Dendritic cell treated with granulocyte-macrophage colony-stimulating factor and Interleukin-4, amounts not matched to agents 40 ng/mL and 50 ng/mL, for 4 days (primary cell): ENCODE results near the gene CIT.
"Not testable (repeated sequence)": the region's sequence is repeated elsewhere in the genome, so short reads cannot be mapped to it uniquely, and the experiment has no call there.

ENCODE experiments used
- H3K27ac Mint-ChIP-seq: one replicate; pipeline ENCODE4 v1.8.0; 2022; ENCODE audit warnings: mild to moderate bottlenecking, mixed read lengths
- H3K27me3 Mint-ChIP-seq: one replicate; pipeline ENCODE4 v1.8.0; 2022; ENCODE audit warnings: mild to moderate bottlenecking, mixed read lengths
- H3K36me3 Mint-ChIP-seq: one replicate; pipeline ENCODE4 v1.8.0; 2022; ENCODE audit warnings: low read depth, mixed read lengths
- H3K4me1 Mint-ChIP-seq: one replicate; pipeline ENCODE4 v1.8.0; 2022; ENCODE audit warnings: low read depth, mixed read lengths
- H3K4me3 Mint-ChIP-seq: one replicate; pipeline ENCODE4 v1.8.0; 2022; ENCODE audit warnings: mild to moderate bottlenecking, moderate library complexity, mixed read lengths
- H3K9me3 Mint-ChIP-seq: one replicate; pipeline ENCODE4 v1.8.0; 2022; ENCODE audit warnings: mixed read lengths
- intact Hi-C: fragments of 100-400 bp; cut with micrococcal nuclease; formaldehyde crosslinking; loops from one replicate; pipeline ENCODE4 v1.15.0; 2022

CIT gene

DNA sequence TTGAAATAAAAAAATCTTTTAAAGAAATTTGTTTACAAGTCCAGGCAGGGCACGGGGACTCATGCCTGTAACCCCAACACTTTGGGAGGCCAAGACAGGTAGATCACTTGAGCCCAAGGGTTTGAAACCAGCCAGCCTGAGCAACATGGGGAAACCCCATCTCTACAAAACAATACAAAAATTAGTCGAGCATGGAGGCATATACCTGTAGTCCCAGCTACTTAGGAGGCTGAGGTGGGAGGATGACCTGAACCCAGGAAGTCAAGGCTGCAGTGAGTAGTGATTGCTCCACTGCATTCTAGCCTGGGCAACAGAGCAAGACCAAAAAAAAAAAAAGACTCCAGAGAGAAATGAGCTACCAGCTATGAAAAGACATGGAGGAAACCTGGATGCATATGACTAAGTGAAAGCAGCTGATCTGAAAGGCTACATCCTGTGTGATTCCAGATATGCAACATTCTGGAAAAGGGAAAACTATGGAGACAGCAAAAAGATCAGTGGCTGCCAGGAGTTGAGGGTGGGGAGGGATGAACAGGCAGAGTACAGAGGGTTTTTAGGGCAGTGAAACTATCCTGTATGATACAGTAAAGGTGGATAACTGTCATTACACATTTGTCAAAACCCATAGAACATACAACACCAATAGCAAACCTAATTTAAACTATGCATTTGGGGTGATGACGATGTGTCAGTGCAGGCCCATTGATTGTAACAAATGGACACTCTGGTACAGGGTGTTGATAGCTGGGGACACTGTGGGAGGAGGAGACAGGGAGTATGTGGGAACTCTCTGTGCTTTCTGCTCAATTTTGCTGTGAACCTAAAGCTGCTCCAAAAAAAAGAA, 149.3 kb downstream of the CIT start:
- no peaks in the 10 kb centered on the region for H3K9me3 Mint-ChIP-seq
- peaks cover 6% of the 10 kb centered on the region for H3K4me1 Mint-ChIP-seq
- H3K27me3 Mint-ChIP-seq, result no peaks in the 10 kb centered on the region
- no peaks in the 10 kb centered on the region for H3K36me3 Mint-ChIP-seq
- intact Hi-C loops, result no loop called here
- H3K4me3 Mint-ChIP-seq, result no peak overlapping the region
- no peak overlapping the region for H3K27ac Mint-ChIP-seq

DNA sequence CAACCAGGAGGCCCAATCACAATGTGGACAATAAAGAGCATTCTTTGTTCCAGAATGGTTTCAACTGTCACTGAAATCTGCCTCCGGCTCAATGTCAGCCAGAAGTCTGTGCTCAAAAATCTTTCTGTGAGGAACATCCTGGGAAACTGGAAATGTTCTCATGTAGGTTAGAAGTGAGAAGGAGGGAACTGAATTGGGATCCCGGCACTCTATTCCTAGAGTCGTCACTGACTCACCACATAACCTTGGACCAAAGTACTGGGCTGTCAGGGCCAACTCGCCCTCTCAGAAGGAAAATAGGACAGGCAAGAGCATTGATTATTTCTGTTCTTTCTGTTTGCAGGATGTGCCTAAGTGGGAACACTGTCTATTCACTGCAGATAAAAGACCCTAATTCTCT, 151.6 kb downstream of the CIT start:
- no peaks in the 10 kb centered on the region for H3K27me3 Mint-ChIP-seq
- H3K36me3 Mint-ChIP-seq, result no peaks in the 10 kb centered on the region
- no peaks in the 10 kb centered on the region for H3K9me3 Mint-ChIP-seq
- no peak overlapping the region for H3K27ac Mint-ChIP-seq
- no peaks in the 10 kb centered on the region for H3K4me1 Mint-ChIP-seq
- no peak overlapping the region for H3K4me3 Mint-ChIP-seq
- intact Hi-C loops, result no loop called here

DNA sequence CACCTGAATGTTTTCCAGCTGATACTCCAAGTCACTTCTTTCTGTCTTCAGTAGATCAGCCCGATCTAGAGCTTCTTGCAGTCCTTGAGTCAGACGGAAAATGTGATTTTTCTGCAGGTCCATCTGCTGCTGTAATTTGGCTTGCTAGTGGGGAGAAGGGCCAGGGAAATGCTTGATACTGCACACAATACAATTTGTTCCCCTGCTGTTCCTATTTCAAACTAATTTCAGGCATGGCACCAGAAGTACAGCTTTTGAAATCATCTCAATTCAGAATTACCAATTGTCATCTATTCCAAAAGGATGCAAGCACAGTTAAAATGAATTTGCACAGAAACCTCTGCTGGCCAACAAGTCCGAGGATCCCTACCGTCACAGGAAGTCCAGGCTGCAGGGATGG, 155.8 kb downstream of the CIT start:
- H3K4me3 Mint-ChIP-seq, result no peak overlapping the region
- no peaks in the 10 kb centered on the region for H3K27me3 Mint-ChIP-seq
- H3K27ac Mint-ChIP-seq, result no peak overlapping the region
- no peaks in the 10 kb centered on the region for H3K9me3 Mint-ChIP-seq
- intact Hi-C loops, result no loop called here
- peaks cover 9% of the 10 kb centered on the region for H3K36me3 Mint-ChIP-seq
- no peaks in the 10 kb centered on the region for H3K4me1 Mint-ChIP-seq

DNA sequence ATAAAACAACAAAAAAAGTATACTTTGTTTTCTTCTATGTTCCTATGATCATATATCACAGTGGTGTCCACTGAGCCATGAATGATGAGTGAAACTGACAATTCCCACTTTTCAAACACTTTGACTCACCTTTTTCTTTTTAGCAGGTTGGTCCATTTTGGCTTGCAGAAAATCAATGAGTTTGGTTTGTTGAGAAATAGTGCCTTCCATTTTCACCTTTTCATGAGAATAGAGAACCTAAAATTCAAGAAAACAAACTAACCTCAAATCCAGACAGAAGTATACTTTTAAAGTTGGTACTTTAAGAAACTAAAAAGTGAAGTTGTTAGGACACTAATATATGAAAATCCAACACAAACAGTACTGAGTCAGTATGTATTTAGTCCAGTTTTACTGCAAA, 156.8 kb downstream of the CIT start:
- no peak overlapping the region for H3K27ac Mint-ChIP-seq
- H3K4me1 Mint-ChIP-seq, result no peaks in the 10 kb centered on the region
- H3K27me3 Mint-ChIP-seq, result no peaks in the 10 kb centered on the region
- intact Hi-C loops, result no loop called here
- no peaks in the 10 kb centered on the region for H3K9me3 Mint-ChIP-seq
- no peak overlapping the region for H3K4me3 Mint-ChIP-seq
- H3K36me3 Mint-ChIP-seq, result peaks cover 12% of the 10 kb centered on the region

DNA sequence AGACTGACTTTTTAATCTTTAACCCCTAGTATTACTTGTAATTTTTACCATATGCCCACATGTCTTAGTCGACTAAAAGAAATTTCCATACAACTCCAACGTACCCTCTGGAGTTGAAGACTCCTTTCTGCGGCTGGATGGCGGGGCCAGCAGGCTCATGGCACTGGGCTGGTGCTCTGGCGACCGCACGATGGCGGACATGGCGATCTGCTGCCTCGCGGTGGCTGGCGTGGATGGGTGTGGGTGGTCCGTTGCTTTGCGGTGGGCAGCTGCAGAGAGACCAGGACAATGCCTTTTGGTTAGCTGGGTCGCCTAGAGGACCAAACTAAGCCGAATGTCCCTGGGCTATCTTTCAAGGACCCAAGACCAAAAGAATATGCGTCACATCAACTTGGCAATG, 159.0 kb downstream of the CIT start:
- no peak overlapping the region for H3K4me3 Mint-ChIP-seq
- H3K27ac Mint-ChIP-seq, result no peak overlapping the region
- H3K9me3 Mint-ChIP-seq, result no peaks in the 10 kb centered on the region
- intact Hi-C loops, result no loop called here
- peaks cover 16% of the 10 kb centered on the region for H3K36me3 Mint-ChIP-seq
- no peaks in the 10 kb centered on the region for H3K4me1 Mint-ChIP-seq
- H3K27me3 Mint-ChIP-seq, result no peaks in the 10 kb centered on the region

DNA sequence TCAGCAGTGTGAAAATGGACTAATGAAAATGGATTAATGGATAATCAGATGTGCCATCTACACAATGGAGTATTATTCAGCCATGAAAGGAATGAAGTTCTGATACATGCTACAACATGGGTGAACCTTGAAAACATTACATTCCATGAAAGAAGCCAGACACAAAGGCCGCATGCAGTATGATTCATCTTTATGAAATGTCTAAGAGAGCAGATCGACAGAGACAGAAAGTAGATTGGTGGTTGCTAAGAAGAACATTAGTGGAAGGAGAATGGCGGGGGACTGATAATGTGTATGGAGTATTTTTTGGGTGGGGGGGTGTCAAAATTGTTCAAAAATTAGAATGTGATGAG, 161.9 kb downstream of the CIT start:
- Mint-ChIP-seq H3K36me3 (peaks cover 23% of the 10 kb centered on the region), H3K4me1 (no peaks in the 10 kb centered on the region), H3K27ac (no peak overlapping the region), H3K9me3 (no peaks in the 10 kb centered on the region), H3K27me3 (no peaks in the 10 kb centered on the region), H3K4me3 (no peak overlapping the region)
- intact Hi-C loops, result no loop called here

DNA sequence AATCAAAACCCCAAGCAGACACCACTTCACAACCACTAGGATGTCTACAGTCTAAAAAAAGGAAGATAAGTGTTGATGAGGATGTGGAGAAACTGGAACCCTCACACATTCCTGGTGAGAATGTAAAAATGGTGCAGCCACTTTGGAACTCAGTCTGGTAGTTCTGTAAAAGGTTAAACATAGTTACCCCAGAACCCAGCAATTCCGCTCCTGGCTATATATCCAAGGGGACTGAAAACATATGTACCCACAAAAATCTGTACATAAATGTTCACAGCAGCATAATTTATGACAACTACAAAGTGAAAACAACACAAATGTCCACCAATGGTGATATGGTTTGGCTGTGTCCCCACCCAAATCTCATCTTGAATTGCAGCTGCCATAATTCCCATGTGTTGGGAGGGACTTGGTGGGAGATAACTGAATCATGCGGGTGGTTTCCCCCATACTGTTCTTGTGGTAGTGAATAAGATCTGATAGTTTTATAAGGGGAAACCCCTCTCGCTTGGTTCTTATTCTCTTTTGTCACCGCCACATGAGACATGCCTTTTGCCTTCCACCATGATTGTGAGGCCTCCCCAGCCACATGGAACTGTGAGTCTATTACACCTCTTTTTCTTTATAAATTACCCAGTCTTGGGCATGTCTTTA, 162.4 kb downstream of the CIT start:
- no peaks in the 10 kb centered on the region for H3K4me1 Mint-ChIP-seq
- intact Hi-C loops, result no loop called here
- no peaks in the 10 kb centered on the region for H3K9me3 Mint-ChIP-seq
- peaks cover 24% of the 10 kb centered on the region for H3K36me3 Mint-ChIP-seq
- no peak overlapping the region for H3K27ac Mint-ChIP-seq
- H3K27me3 Mint-ChIP-seq, result no peaks in the 10 kb centered on the region
- no peak overlapping the region for H3K4me3 Mint-ChIP-seq

DNA sequence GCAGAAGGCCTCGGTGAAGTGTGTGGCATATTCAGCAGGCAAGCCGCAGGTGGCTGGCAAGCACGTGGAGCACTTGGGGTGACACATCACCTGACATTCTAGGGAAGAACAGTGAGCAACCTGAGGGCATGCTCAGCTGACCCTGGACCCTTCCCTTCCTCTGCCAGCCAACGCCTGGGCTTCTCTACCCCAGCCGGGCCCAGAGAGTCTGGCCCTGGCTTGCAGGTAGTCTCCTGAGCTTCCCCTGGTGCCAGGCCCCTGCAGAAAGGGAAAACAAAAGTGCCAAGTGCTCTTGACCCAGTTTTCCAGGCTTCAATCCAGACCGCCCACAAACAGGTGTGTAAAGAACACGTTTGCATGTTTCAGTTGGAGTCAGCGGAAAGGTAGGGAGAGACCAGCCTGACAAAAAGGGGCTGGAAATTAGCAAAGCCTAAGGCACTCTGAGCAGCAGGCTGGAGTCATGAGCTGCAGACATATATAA, 163.5 kb downstream of the CIT start:
- peaks cover 22% of the 10 kb centered on the region for H3K36me3 Mint-ChIP-seq
- H3K27me3 Mint-ChIP-seq, result no peaks in the 10 kb centered on the region
- H3K9me3 Mint-ChIP-seq, result no peaks in the 10 kb centered on the region
- H3K27ac Mint-ChIP-seq, result no peak overlapping the region
- H3K4me1 Mint-ChIP-seq, result no peaks in the 10 kb centered on the region
- H3K4me3 Mint-ChIP-seq, result no peak overlapping the region
- intact Hi-C loops, result no loop called here

DNA sequence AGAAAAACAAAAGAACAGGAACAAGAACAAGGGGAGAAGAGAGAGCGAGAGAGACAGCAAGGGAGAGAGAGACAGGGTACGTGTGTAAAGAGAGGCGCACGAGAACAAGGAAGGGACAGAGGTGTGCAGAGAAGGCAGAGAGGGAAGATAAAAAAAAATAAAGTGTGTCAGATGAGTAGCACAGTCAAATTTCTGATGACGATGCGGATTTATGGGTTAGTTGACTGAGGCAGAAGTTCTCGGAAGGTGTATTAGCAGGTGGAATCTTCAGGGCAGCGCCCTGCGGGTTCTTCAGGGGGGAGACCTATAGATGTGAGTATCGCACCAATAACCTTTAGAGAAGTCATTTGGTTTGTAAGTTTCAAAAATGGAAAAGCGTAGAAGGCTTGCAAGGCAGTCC, 164.4 kb downstream of the CIT start:
- intact Hi-C loops, result no loop called here
- H3K4me1 Mint-ChIP-seq, result no peaks in the 10 kb centered on the region
- no peaks in the 10 kb centered on the region for H3K9me3 Mint-ChIP-seq
- H3K4me3 Mint-ChIP-seq, result no peak overlapping the region
- H3K36me3 Mint-ChIP-seq, result peaks cover 25% of the 10 kb centered on the region
- H3K27me3 Mint-ChIP-seq, result no peaks in the 10 kb centered on the region
- H3K27ac Mint-ChIP-seq, result no peak overlapping the region

DNA sequence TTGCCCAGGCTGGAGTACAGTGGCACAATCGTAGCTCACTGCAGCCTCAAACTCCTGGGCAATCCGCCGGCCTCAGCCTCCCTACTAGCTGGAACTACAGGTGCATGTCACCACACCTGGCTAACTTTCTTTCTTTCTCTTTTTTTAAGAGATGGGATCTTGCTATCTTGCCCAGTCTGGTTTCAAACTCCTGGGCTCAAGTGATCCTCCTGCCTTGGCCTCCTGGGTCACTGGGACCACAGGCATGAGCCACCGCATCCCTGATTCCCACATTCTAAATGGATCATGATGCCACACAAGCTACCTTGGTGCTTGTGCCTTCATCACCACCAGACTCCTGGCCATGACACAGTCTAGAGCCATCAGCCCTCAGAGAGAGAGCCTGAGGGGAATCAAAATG, 165.4 kb downstream of the CIT start:
- H3K9me3 Mint-ChIP-seq, result no peaks in the 10 kb centered on the region
- H3K27ac Mint-ChIP-seq, result no peak overlapping the region
- intact Hi-C loops, result no loop called here
- no peaks in the 10 kb centered on the region for H3K4me1 Mint-ChIP-seq
- no peak overlapping the region for H3K4me3 Mint-ChIP-seq
- peaks cover 35% of the 10 kb centered on the region for H3K36me3 Mint-ChIP-seq
- no peaks in the 10 kb centered on the region for H3K27me3 Mint-ChIP-seq

DNA sequence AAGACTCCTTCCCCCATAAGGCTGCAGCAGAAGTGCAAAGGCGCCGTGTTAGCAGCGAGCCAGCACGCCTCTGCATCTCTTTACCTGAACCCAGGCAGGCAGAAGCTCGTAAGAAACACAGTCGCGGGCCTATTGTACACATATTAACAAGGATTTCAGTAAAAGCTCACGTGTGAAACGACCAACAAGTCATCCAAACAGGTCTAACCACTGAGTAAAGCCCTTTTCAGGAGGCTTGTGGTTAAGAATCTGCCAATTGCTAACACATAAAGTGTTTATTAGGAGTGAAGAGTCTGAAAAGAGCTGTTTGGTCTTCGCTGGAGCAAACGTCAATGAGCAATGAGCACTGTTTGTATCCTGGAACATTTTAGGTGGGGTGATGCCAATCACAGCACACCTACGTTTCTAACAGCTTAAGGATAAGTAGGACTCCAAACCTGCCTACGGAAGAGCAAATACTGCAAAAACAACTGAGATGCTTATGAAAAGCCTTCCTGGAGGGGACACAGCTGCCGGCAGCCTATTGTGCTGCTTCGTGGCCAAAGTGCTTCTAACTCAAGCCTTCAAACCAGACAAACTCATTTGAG, 166.1 kb downstream of the CIT start:
- Mint-ChIP-seq H3K27ac (no peak overlapping the region), H3K9me3 (no peaks in the 10 kb centered on the region), H3K4me3 (no peak overlapping the region), H3K36me3 (peaks cover 35% of the 10 kb centered on the region), H3K27me3 (no peaks in the 10 kb centered on the region), H3K4me1 (no peaks in the 10 kb centered on the region)
- intact Hi-C loops, result no loop called here

DNA sequence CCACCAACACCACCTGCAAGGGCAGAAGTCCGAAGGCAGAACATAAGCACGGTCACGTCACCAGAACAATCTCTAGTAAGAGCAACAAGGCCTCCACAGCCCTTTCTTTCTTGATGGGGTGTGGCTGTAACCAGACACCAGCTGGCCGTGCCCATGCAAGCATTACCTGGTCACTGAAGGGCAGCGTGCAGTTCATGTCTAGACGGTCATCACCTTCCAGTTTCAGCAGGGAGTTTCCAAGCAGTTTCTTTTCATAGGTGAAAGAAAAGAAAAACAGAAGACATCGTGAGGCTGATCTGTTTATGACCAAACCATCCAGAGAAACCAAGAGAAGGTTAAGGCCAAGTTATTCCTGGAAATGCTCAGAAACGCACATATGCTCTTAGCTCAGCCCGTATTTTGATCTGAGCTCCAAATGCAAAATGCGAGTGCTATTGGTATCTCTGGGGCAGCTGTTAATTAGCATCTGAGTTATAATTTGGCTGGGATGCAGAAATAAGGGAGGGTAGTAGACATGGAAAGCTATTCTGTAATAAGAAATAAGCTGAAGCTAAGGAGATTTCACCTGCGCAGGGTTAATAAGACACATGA, 166.7 kb downstream of the CIT start:
- peaks cover 34% of the 10 kb centered on the region for H3K36me3 Mint-ChIP-seq
- no peaks in the 10 kb centered on the region for H3K9me3 Mint-ChIP-seq
- no peak overlapping the region for H3K4me3 Mint-ChIP-seq

DNA sequence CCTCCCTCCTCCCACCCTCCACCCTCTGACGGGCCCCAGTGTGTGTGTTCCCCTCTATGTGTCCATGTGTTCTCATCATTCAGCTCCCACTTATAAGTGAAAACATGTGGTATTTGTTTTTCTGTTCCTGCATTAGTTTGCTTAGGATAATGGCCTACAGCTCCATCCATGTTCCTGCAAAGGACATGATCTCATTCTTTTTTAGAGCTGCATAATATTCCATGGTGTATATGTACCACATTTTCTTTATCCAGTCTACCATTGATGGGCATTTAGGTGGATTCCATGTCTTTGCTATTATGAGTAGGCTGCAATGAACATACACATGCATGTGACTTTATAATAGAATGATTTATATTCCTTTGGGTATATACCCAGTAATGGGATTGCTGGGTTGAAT, 170.7 kb downstream of the CIT start:
- intact Hi-C loops, H3K4me1 Mint-ChIP-seq, H3K9me3 Mint-ChIP-seq, H3K4me3 Mint-ChIP-seq, H3K27me3 Mint-ChIP-seq, H3K27ac Mint-ChIP-seq: not testable (repeated sequence)
- peaks cover 26% of the 10 kb centered on the region for H3K36me3 Mint-ChIP-seq

More for the DNA sequence above, 166.7 kb downstream of the CIT start:
- Mint-ChIP-seq H3K27me3 (no peaks in the 10 kb centered on the region), H3K4me1 (no peaks in the 10 kb centered on the region), H3K27ac (no peak overlapping the region)
- intact Hi-C loops, result no loop called here

DNA sequence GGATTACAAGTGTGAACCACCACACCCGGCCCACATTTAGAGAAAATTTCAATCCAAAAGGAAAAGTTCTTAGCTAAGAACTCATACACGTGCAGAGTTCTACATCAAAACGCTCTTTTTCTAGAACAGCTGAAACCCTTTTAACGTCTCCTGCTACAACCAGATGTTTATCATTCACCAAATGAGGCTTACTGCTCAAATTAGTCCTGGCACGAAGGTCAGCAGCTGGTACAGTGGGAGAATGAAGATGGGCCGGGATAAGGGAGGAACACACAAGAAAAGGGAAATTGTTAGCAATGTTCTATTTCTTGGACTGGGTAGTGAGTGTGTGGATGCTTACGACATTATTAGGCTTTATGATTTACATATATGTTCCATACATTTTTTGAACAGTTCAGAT, 171.9 kb downstream of the CIT start:
- H3K36me3 Mint-ChIP-seq, result peaks cover 36% of the 10 kb centered on the region
- intact Hi-C loops, result no loop called here
- no peaks in the 10 kb centered on the region for H3K9me3 Mint-ChIP-seq
- H3K27me3 Mint-ChIP-seq, result no peaks in the 10 kb centered on the region
- H3K27ac Mint-ChIP-seq, result no peak overlapping the region
- H3K4me3 Mint-ChIP-seq, result no peak overlapping the region
- no peaks in the 10 kb centered on the region for H3K4me1 Mint-ChIP-seq
